Nephron progenitor cell (in vitro differentiated cells): ENCODE data around the gene PEX11A.

Experiments
- DNase-seq: peaks from one replicate; pipeline ENCODE4 v3.0.0; 2021
- H3K27ac Mint-ChIP-seq: 2 replicates; pipeline ENCODE4 v1.8.0; 2021; ENCODE audit warnings: mild to moderate bottlenecking, moderate library complexity, mixed read lengths
- H3K27me3 Mint-ChIP-seq: 2 replicates; pipeline ENCODE4 v1.8.0; 2021; ENCODE audit warnings: mild to moderate bottlenecking, low read depth, mixed read lengths; ENCODE audit not compliant: poor library complexity
- H3K36me3 Mint-ChIP-seq: 2 replicates; pipeline ENCODE4 v1.8.0; 2021; ENCODE audit warnings: low read depth, mixed read lengths
- H3K4me1 Mint-ChIP-seq: 2 replicates; pipeline ENCODE4 v1.8.0; 2021; ENCODE audit warnings: mixed read lengths
- H3K4me3 Mint-ChIP-seq: 2 replicates; pipeline ENCODE4 v1.8.0; 2021; ENCODE audit warnings: mild to moderate bottlenecking, moderate library complexity, mixed read lengths
- H3K9me3 Mint-ChIP-seq: 2 replicates; pipeline ENCODE4 v1.8.0; 2021; ENCODE audit warnings: mild to moderate bottlenecking, moderate library complexity, mixed read lengths
- CTCF ChIP-seq: fragments of 200-600 bp; sonication (generic); IDR thresholded peaks from 2 replicates; pipeline ENCODE4 v1.5.0; 2021; ENCODE audit warnings: antibody characterized with exemption

Gene PEX11A

GRCh38 chr15:89674526-89674925 is 16.0 kb downstream of the PEX11A start:
- Mint-ChIP-seq H3K36me3 (no peaks in the 10 kb centered on the region), H3K4me1 (peaks cover 19% of the 10 kb centered on the region), H3K4me3 (no peak overlapping the region), H3K27ac (no peak overlapping the region), H3K27me3 (peaks cover 31% of the 10 kb centered on the region), H3K9me3 (no peaks in the 10 kb centered on the region)
- TF ChIP-seq CTCF, result no peak
- DNase-seq, result no peak

GRCh38 chr15:89673165-89673512 is 17.4 kb downstream of the PEX11A start:
- Mint-ChIP-seq H3K9me3 (no peaks in the 10 kb centered on the region), H3K27me3 (peaks cover 29% of the 10 kb centered on the region), H3K4me1 (peaks cover 8% of the 10 kb centered on the region), H3K36me3 (no peaks in the 10 kb centered on the region), H3K27ac (no peak overlapping the region), H3K4me3 (no peak overlapping the region)
- DNase-seq, result peak; percentile 71
- TF ChIP-seq CTCF, result peak; percentile 71

GRCh38 chr15:89672221-89673164 is 18.1 kb downstream of the PEX11A start:
- H3K9me3 Mint-ChIP-seq, result no peaks in the 10 kb centered on the region
- H3K27me3 Mint-ChIP-seq, result peaks cover 27% of the 10 kb centered on the region
- H3K27ac Mint-ChIP-seq, result no peak overlapping the region
- DNase-seq, result no peak
- H3K36me3 Mint-ChIP-seq, result no peaks in the 10 kb centered on the region
- H3K4me3 Mint-ChIP-seq, result no peak overlapping the region
- H3K4me1 Mint-ChIP-seq, result peaks cover 8% of the 10 kb centered on the region
- no peak for TF ChIP-seq CTCF

GRCh38 chr15:89671687-89672086 is 18.9 kb downstream of the PEX11A start:
- Mint-ChIP-seq H3K4me3 (no peak overlapping the region), H3K4me1 (peaks cover 8% of the 10 kb centered on the region), H3K27ac (no peak overlapping the region), H3K27me3 (peaks cover 20% of the 10 kb centered on the region), H3K9me3 (no peaks in the 10 kb centered on the region), H3K36me3 (no peaks in the 10 kb centered on the region)
- no peak for TF ChIP-seq CTCF
- no peak for DNase-seq

GRCh38 chr15:89670971-89671560 is 19.5 kb downstream of the PEX11A start:
- no peak overlapping the region for H3K4me3 Mint-ChIP-seq
- H3K36me3 Mint-ChIP-seq, result no peaks in the 10 kb centered on the region
- DNase-seq, result no peak
- no peak for TF ChIP-seq CTCF
- no peak overlapping the region for H3K27ac Mint-ChIP-seq
- no peaks in the 10 kb centered on the region for H3K9me3 Mint-ChIP-seq
- peaks cover 8% of the 10 kb centered on the region for H3K4me1 Mint-ChIP-seq
- H3K27me3 Mint-ChIP-seq, result peaks cover 24% of the 10 kb centered on the region
